ENCODE results near the gene DUSP19.

- no peak for TF ChIP-seq POLR2A (IDR thresholded peaks at IDR 0.05)
- TF ChIP-seq, protein P1, sequence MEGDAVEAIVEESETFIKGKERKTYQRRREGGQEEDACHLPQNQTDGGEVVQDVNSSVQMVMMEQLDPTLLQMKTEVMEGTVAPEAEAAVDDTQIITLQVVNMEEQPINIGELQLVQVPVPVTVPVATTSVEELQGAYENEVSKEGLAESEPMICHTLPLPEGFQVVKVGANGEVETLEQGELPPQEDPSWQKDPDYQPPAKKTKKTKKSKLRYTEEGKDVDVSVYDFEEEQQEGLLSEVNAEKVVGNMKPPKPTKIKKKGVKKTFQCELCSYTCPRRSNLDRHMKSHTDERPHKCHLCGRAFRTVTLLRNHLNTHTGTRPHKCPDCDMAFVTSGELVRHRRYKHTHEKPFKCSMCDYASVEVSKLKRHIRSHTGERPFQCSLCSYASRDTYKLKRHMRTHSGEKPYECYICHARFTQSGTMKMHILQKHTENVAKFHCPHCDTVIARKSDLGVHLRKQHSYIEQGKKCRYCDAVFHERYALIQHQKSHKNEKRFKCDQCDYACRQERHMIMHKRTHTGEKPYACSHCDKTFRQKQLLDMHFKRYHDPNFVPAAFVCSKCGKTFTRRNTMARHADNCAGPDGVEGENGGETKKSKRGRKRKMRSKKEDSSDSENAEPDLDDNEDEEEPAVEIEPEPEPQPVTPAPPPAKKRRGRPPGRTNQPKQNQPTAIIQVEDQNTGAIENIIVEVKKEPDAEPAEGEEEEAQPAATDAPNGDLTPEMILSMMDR (IDR thresholded peaks at IDR 0.05): no peak
Observed at GRCh38 chr2:183035298-183035953, 43.1 kb upstream of the DUSP19 start.
